Measurements from ENCODE around the gene NFIC. TPM values are rescaled to one million over a fixed set of nuclear protein-coding genes. Genes with fewer than 3 reads are reported as not detected.
"Not testable (repeated sequence)": the region's sequence is repeated elsewhere in the genome, so short reads cannot be mapped to it uniquely, and the experiment has no call there.

Gene NFIC
- polyA plus RNA-seq, 1 donor = 20.0 TPM

DNA sequence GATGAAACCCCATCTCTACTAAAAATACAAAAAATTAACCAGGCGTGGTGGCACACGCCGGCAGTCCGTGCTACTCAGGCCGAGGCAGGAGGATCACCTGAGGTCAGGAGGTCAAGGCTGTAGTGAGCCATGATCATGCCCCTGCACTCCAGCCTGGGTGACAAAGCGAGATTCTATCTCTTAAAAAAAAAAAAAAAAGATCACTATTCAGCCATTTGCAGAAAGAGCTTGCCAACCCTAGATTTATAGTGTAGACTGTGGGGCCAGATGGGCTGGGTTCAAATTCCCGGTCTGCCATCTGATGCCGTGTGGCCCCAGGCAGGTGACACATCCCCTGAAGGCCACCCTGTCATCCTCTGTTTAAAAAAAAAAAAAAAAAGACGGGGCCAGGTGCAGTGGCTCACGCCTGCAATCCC lies 85.1 kb downstream of the NFIC start:
- DNase-seq = no peak

DNA sequence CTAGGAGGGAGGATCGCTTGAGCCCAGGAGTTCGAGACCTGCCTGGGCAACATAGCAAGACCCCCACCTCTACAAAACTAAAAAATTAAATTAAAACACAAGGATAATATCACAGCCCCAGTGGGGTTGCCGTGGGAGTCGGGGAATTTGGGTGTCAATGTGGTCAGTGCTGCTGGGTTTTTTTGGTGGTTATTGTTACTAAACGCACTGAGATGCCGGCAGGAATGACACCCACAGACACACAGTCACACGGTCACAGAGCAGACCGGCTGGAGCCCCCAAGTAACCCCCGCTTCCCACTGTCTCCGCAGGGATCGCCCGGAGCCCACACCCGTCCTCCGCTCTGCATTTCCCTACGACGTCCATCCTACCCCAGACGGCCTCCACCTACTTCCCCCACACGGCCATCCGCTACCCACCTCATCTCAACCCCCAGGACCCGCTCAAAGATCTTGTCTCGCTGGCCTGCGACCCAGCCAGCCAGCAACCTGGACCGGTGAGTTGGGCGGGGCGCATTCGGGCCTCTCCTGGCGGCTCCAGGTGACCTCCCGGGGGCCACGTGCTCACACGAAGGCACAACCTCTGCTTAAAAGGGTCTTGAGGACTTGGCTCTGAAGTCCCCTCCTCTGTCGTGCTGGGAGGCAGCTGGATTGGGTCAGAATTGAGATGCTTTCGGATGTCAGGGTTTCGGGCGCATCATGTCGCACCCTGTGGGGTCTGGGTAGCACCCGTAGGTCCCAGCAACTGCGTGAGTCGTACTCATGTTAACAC lies 86.0 kb downstream of the NFIC start:
- DNase-seq = no peak

DNA sequence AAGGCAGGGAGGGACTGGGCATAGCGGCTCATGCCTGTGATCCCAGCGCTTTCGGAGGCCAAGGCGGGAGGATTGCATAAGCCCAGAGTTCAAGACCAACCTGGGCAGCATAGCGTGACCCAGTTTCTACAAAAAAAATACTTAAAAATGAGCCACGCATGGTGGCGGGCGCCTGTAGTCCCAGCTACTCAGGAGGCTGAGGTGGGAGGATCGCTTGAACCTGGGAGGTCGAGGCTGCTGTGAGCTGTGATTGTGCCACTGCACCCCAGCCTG lies 86.5 kb downstream of the NFIC start:
- DNase-seq = not testable (repeated sequence)

DNA sequence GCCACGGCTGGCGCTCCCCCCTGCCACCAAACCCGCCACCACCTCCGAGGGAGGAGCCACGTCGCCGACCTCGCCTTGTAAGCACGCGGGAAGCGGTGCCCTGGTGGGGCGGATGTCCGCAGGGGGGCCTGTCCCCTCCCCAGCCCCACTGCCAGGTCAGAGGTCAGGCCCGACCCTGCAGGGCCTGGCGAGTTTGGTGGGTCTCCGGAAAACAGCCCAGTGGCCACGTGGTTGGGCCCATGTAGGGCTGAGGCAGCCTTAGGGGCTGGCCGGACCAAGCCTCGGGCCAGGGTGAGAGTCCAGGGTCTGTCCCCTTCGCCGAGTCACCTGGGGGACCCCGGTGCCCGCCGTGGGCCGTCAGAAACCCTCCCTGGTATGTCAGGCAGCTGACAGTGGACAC lies 87.5 kb downstream of the NFIC start:
- DNase-seq = no peak

DNA sequence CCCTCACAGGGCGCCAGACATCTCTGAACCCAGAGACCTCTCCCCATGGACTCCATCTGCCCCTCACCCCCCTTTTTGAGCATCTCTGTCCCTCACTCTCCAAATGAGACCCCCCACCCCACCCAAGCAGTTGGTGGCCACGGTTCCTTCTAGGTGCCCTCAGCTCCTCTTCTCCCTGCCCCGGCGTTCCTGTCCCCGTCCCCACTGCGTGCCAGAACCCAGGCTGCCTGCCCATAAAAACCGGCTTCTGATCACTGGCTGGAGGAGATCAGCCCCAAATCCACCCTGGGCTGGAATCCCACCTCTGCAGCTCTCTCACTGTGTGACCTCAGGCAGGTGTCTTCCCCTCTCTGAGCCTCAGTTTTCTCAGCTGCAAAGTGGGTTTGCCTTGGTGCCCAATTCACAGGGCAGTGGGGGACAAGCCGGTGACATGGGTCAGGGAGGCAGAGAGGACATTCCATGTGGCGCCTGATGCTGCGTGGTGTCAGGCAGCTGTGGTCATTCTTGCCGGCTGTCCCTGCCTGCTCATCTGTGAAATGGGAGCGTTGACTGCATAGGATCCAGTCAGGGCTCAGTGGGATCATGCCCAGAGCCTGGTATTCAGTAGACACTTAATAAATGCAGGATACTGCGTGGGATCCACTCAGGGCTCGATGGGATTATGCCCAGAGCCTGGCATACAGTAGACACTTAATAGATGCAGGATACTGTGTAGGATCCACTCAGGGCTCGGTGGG lies 88.4 kb downstream of the NFIC start:
- DNase-seq = no peak

DNA sequence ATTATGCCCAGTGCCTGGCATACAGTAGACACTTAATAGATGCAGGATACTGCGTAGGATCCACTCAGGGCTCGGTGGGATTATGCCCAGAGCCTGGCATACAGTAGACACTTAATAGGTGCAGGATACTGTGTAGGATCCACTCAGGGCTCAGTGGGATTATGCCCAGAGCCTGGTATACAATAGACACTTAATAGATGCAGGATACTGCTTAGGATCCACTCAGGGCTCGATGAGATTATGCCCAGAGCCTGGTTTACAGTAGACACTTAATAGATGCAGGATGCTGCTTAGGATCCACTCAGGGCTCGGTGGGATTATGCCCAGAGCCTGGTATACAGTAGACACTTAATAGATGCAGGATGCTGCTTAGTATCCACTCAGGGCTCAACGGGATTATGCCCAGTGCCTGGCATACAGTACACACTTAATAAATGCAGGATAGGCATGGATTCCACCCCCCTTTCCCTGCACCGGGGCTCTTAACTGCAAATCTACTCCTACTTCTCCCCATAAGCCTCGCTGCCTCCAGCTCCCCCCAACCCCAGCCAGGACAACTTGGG lies 89.1 kb downstream of the NFIC start:
- DNase-seq = no peak

DNA sequence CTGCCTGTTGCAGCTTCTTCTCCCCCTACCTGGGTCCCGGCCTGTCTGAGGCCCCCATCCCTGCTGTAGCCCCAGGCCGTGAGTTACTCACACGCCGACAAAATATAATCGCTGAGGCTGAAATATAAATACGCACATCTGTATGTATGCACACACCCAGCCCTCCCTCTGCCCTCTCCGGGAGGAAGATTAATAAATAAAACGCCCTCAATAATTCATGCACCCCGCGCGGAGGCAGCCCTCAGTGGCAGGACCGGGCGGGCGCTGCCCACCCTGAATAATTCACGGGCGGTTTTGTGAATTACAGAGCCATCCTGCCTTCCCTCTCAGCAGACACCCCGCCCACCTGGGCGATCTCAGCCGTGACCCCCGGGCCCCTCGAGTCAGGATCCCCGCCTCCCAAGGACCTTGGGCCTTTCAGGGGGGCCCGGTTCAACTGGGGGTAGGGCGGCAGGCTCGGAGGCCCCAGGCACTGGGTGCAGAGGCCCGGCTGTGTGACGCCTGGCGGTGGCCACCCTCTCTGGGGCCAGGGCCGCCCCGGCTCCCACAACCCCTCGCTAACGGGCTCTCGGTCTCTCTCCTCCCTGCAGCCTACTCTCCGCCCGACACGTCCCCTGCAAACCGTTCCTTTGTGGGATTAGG lies 89.7 kb downstream of the NFIC start:
- no peak for DNase-seq

DNA sequence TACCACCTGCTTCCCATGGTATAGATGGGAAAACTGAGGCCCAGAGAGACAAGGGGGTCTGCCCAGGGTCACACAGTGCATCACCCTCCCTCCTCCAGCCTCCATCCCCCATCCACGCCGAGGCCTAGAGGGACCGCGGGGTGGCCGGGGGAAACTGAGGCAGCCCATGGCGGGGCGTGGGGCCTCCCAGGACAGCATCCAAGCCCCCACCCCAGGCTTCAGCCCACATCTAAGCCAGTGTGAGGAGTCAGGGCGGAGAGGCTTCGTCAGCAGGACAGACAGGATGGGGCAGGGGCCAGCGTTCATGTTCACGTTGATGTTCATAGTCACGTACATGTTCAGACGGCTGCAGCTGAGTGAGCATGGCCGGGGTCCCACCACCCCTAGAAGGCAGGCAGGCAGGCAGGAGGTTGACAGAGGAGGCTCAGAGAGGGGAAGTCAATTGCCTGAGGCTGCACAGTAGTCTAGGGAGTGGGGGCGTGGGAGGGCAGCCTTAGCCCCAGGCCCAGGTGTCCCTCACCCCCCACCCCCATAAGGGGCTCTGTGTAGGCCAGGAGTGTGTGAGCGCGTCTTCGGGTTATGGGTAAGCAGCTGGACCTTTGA lies 90.6 kb downstream of the NFIC start:
- DNase-seq = no peak

DNA sequence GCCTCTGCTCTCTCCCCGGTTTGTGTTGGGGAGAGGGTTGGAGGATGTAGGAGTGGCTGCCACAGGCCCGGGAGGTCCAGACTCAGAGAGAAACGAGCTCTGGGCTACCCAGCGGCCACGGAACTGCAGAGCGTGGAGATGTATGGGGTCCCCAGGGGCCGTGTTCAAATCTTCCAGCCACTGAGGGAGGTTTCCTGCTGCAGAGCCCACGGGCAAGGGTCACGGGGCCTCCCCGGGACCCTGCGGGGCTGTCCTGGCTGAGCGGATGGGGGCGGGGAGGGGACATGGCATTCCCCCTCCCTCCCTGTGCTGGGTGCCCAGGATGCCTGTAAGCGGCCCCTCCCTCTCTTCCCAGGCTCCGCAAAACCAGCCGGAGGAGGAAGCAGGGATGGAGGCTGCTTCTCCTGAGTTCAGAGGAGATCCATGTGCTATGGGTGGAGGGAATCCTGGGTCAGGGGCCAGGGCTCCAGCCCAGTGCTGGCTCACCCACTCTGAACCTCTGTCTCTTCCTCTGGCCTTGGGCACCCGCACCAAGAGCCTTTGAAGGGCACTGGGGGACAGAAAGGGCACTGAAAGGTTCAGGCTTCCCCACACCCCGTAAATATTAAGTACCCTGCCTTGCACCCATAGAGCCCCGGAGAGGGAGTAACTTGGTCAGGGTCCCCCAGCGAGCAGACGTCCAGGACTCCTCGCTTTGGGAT lies 91.3 kb downstream of the NFIC start:
- no peak for DNase-seq

DNA sequence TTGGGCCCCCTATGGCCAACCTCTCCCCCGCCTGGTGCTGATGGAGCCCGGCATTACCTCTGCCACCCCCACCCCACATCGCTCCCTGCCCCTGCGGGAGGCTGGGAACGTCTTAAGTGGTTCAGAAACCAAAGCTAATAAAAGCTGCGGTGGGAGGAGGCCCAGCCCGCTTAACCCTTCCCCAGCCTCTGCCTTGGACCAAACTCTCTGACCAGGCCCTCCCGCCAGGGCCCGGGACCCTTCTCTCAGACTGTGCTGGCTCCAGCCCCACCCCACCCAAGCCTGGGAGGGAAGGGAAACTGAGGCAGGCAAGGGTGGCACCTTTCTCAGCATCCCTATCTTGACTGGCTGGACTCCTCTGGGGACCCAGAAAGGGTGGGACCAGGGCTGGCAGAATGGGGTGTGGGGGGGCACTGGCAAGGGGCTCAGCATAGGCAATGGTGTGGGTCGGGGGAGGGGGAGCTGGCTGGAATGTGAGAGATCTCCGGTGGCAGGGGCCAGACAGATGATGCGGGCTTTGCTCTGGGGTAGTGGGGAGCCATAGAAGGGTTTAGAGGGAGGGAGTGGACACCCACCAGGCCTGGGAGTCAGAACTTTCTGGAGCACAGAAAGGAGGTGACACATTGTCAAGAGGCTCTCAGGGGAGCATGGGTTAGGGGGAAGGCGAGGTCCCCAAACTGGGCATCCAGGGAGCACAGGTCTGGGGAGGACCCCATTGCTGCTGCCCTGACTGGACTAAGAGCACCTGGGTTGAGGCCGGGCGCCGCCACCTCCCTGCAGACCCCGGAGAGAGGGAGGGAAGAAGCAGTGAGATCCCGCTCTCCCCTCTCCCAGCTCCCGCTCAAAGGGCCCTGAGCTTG lies 92.1 kb downstream of the NFIC start:
- DNase-seq = no peak

DNA sequence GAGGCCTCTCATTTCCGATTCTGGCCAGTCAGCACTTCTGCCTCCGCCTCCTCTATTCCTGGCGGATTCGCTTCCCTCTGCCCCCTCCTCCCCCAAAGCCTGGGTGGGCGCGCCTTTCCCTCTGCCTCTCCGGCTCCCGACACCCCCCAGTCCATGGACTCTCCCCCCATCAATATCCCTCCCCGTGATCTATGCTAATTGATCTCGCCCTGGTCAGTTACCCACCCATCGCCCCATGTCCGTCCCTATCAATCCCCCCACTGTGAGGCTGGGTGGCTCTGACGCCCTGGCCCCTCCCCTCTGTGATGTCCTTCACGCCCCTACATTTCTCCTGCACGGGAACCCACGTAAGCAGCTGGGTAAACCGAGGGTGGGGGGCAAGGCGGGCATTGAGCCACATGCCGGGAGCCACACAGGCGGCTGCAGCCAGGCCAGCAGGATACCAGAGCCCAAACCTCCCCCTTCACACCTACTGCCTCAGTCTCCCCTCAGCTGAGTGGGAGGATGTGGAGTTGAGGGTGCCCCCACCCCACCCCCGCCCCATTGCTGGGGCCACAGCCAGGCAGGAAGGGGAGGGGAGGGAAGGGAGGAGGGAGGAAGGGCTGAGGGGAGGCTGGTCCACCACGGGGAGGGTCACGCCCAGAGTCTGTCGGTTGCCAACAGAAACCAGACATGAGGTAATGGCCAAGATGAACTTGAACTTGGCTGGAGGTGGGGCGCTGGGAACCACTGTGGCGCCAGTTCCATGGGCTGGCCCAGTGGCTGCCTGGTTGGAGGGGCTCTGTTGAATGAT lies 92.9 kb downstream of the NFIC start:
- DNase-seq = peak; percentile 86

DNA sequence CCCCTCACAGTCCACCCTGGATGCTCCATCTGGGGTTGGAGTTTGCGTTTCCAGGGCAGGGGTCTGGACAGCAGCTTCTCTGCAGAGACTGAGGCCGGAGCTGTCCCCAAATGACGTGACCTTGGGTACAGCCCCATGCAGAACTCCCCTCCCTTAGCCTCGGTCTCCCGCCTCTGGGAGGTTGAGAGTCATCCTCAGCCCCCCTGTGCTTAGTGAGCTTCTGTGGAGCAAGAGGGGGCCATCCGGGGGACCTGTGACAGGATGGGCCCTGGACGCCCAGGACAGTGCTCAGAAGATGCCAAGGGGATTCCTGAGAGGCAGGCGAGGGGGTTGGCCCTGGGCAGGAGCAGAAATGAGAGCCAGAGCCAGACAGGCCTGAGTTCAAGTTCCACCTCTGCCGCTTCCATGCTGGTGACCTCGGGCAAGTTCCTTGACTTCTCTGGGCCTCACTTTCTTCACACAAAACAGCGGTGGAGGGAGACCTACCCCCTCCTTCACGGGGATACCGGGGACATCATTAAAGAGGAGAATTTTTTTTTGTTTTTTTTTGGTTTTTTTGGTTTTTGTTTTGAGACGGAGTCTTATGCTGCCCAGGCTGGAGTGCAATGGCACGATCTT lies 93.7 kb downstream of the NFIC start:
- DNase-seq = no peak

DNA sequence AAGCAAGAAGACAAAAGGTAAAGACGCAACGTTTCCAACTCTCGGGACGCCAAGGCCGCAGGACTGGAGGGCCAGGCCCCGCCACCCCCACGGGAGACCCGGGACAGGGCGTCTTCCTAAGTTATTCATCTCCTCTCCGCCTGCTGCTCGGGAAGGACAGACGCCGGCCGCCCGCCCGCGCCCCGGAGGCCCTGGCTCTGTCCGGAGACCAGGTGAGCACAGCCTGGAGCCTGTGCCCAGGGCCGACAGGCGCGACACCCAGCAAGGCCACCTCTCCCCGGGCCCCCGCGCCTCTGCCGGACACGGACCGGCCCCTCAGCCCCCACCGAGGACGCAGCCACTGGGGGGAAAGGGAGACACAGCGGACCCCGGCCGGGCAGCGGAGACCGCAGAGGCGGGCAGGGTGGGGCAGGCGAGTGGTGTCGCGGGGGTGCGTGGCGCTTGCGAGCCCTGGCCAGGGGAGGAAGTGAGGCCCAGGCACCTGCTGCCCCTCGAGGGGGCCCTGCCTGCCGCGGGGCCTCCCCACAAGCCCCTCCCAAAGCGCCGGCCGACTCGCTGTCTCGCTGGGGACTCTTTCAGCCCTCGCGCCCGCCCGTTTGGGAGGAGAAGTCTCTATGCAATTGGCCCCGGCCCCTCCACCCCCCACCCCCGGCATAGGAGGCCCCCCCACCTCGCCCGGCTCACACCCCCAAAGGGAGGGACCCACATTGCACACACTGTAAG lies 96.8 kb downstream of the NFIC start:
- DNase-seq = no peak

DNA sequence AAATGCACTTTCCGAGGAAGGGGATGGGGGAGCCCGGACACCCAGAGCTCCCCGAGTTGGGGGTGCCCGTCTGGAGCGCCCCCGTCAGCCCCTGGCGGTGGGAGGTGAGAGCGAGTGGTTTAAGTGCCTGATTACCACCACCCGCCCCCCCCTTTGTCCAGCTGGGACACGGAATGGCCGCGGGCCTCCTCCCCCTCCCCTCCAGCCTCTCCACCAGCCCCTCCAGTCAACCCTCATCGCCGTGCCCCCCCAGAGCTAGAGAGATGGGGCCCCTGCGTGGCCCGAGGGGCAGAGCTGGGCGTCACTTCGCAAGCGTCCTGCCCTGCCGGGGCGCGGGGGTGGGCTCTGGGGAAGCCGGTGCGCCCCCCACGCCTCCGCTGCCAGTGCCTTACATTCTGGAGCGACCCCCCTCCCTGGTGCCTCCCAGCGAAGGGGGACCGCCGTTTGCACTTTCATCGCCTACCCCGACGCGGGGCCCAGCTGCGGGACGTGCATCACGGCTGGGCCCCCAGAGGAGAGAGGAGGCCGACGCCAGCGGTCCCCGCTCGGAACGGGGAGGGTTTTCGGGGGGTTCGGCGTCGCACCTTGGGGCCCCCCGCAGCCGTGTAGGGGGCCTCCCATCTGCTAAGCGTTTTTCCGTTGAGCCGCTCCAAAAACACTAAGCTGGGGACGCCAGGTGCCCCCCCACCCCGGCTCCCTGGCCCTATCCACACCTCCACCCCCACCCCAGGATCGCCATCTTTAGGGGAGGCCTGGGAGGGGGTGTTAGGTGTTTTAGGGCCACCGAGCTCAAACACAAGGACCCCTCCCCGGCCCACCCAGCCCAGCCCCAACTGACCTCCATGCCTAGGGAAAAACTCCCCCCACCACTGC lies 97.6 kb downstream of the NFIC start:
- no peak for DNase-seq

DNA sequence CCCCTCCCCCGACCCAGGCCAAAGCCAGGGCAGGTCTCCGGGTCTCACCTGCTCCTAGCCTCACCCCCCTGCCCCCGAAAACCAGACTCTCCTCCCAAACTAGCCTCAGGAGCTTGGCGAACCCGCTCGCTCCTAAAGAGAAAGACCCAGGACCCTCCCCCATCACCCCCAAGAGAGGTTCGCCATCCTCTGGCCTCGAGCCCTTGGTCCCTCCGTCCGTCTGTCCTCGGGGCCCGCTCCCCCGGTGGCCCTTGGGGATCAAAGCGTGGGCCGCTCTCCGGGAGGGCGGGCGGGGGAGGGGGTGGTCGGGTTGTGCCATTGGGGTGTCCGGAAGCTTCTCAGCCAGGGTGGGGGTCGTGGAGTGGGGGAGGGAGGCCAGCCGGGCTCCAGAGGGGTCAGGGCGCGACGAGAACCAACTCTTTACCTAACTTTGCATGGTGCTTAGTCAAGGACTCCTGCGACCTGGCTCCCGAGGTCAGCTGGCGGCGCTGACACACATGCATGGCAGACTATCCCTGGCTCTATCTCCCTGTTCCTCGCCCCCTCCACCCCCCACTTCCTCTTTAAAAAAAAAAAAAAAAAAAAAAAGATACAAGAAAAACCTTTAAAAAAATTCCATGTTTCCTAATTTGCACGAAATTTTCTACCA lies 98.3 kb downstream of the NFIC start:
- no peak for DNase-seq

DNA sequence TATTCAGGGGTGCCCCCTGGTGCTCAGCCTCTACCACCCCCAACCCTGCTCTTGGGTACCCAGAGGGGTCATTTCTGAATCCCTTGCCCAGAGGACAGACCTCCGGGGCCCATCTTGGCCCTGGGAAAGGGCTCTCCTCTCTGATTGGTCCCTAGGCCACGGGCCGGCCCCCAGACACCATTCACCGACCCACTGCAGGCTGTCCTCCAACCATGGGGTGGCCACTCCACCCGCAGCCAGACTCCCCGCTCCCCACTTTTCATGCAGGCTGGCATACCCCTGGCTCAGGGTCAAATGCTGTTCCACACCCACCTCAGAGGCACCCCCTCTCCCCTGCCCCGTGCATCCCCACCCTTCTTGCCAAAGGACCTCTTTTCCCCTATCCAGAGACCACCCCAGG lies 99.2 kb downstream of the NFIC start:
- no peak for DNase-seq

DNA sequence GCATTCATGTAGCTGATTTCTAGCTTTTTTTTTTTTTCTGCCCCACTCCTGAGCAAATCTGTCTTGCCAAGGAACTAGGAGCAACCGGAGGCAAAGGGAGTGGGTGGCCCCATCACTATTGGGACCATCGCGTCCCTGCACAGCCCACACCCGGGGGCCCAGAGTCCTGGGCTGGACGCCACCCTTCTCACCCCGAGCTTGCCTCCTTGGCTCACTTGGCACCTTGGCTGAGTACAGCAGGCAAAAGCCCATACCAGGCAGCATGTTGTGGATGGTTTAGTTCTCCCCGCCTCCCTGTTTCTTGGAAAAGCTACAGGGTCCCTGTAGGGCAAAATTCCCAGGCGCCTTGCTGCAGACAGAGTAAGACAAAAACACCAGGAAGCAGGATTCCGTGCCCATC lies 100.3 kb downstream of the NFIC start:
- no peak for DNase-seq
